Measurements from ENCODE around the gene HOXB3.

HOXB3 gene

GRCh38 chr17:48582750-48583069, 7.3 kb downstream of the HOXB3 start:
- no peak for DNase-seq

- no peak for DNase-seq
These were observed 10.1 kb downstream of the HOXB3 start for GRCh38 chr17:48579760-48580554.

GRCh38 chr17:48579471-48579759, 10.6 kb downstream of the HOXB3 start:
- no peak for DNase-seq

GRCh38 chr17:48578616-48579470, 11.2 kb downstream of the HOXB3 start:
- DNase-seq = peak in 1 of 2 experiments; percentile 54

- peak; percentile 72 to 74 for DNase-seq
These were observed 12.0 kb downstream of the HOXB3 start, which contains the start of gene HOXB4 for GRCh38 chr17:48577946-48578615. TSS of gene HOXB4 (minus strand) at chr17:48578350. CDS start at chr17:48578319, 31 bp downstream.

- DNase-seq = no peak
These were observed 12.6 kb downstream of the HOXB3 start for GRCh38 chr17:48577330-48577945.

GRCh38 chr17:48576479-48577309, 13.3 kb downstream of the HOXB3 start:
- no peak for DNase-seq

GRCh38 chr17:48575673-48576478, 14.2 kb downstream of the HOXB3 start:
- no peak for DNase-seq

- no peak for DNase-seq
These were observed 14.9 kb downstream of the HOXB3 start for GRCh38 chr17:48575066-48575582.

GRCh38 chr17:48574505-48575065, 15.5 kb downstream of the HOXB3 start:
- no peak for DNase-seq

GRCh38 chr17:48571826-48572417, 18.1 kb downstream of the HOXB3 start:
- DNase-seq = no peak

- no peak for DNase-seq
These were observed 18.8 kb downstream of the HOXB3 start for GRCh38 chr17:48571024-48571818.

- DNase-seq = no peak
These were observed 19.6 kb downstream of the HOXB3 start for GRCh38 chr17:48570325-48571023.

- DNase-seq = no peak
These were observed 20.2 kb downstream of the HOXB3 start for GRCh38 chr17:48569674-48570324.

GRCh38 chr17:48569240-48569582, 20.8 kb downstream of the HOXB3 start:
- DNase-seq = no peak

GRCh38 chr17:48568499-48569239, 21.4 kb downstream of the HOXB3 start:
- no peak for DNase-seq

- DNase-seq = no peak
These were observed 22.2 kb downstream of the HOXB3 start for GRCh38 chr17:48567646-48568354.
